Hepatocyte (in vitro differentiated cells): ENCODE results near the gene MRO.

Source experiments
- EZH2 ChIP-seq: fragments of 200-600 bp; sonication (generic); IDR thresholded peaks from 2 replicates; pipeline ENCODE4 v1.6.1; 2016; ENCODE audit warnings: antibody characterized with exemption, mild to moderate bottlenecking, borderline replicate concordance
- EZH2phosphoT487 ChIP-seq: fragments of 200-600 bp; sonication (generic); IDR thresholded peaks from one replicate; pipeline ENCODE4 v1.6.1; 2018; ENCODE audit warnings: antibody characterized with exemption, mild to moderate bottlenecking, low read depth, moderate library complexity; ENCODE audit not compliant: unreplicated experiment, severe bottlenecking
- TF ChIP-seq, protein P1 (sequence below): fragments of 200-600 bp; sonication (generic); IDR thresholded peaks from 2 replicates; pipeline ENCODE4 v1.5.1; 2016; ENCODE audit warnings: antibody characterized with exemption, mild to moderate bottlenecking; ENCODE audit not compliant: poor library complexity

DNA sequence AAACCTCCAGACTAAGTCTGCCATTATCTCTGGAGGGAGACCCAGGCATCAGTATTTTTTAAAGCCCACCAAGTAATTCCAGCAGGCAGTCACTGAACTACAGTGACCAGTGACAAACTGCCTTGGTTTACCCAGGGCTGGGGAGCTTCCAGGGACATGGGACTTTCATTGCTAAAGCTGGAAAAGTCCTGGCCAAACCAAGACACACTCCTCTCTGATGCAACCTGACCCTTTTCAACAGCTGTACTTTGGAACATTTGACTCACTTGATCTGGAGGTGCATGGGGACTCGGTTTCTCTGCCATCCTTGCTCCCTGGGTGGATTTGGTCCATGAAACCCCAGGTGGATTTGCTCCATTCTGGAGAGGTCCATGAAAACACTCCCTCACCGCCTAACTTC is 7.0 kb downstream of the MRO start:
- TF ChIP-seq, protein P1, sequence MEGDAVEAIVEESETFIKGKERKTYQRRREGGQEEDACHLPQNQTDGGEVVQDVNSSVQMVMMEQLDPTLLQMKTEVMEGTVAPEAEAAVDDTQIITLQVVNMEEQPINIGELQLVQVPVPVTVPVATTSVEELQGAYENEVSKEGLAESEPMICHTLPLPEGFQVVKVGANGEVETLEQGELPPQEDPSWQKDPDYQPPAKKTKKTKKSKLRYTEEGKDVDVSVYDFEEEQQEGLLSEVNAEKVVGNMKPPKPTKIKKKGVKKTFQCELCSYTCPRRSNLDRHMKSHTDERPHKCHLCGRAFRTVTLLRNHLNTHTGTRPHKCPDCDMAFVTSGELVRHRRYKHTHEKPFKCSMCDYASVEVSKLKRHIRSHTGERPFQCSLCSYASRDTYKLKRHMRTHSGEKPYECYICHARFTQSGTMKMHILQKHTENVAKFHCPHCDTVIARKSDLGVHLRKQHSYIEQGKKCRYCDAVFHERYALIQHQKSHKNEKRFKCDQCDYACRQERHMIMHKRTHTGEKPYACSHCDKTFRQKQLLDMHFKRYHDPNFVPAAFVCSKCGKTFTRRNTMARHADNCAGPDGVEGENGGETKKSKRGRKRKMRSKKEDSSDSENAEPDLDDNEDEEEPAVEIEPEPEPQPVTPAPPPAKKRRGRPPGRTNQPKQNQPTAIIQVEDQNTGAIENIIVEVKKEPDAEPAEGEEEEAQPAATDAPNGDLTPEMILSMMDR, result no peak
- TF ChIP-seq EZH2, result no peak
- no peak for TF ChIP-seq EZH2phosphoT487
